ENCODE data around the gene TPRG1. TPM values are rescaled to one million over a fixed set of nuclear protein-coding genes. Genes with fewer than 3 reads are reported as not detected.

The TPRG1 gene
- total and polyA plus RNA-seq, 9 of the 15 experiments (the other 6 are each of a cell fraction or from before 2014, with no cell fraction given) = 0.01 TPM; not detected in 8

DNA sequence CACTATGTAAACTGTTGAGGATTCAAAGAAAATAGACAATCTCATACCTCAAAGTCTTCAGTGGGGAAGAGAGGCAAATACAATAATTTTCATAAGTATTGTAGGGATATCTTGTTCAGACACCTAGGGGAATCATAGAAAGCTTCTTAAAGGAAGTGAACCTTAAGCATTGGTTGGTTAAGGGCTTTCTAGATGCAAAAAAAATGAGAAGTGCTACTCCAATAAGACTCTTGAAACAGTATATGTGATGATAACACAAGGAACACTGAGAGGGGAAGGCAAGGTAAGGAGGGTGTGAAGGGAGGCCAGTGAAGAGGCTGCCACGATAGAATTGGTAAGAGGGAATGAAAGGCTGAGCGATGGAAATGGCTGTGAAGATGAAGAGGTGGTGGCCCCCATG lies 104.1 kb downstream of the TPRG1 start (continued):
- no peak for TF ChIP-seq BHLHE40 (IDR thresholded peaks at IDR 0.05; ENCODE audit: low read length)
- TF ChIP-seq, protein P1, sequence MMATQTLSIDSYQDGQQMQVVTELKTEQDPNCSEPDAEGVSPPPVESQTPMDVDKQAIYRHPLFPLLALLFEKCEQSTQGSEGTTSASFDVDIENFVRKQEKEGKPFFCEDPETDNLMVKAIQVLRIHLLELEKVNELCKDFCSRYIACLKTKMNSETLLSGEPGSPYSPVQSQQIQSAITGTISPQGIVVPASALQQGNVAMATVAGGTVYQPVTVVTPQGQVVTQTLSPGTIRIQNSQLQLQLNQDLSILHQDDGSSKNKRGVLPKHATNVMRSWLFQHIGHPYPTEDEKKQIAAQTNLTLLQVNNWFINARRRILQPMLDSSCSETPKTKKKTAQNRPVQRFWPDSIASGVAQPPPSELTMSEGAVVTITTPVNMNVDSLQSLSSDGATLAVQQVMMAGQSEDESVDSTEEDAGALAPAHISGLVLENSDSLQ (IDR thresholded peaks at IDR 0.05) = no peak
- TF ChIP-seq, protein P2, sequence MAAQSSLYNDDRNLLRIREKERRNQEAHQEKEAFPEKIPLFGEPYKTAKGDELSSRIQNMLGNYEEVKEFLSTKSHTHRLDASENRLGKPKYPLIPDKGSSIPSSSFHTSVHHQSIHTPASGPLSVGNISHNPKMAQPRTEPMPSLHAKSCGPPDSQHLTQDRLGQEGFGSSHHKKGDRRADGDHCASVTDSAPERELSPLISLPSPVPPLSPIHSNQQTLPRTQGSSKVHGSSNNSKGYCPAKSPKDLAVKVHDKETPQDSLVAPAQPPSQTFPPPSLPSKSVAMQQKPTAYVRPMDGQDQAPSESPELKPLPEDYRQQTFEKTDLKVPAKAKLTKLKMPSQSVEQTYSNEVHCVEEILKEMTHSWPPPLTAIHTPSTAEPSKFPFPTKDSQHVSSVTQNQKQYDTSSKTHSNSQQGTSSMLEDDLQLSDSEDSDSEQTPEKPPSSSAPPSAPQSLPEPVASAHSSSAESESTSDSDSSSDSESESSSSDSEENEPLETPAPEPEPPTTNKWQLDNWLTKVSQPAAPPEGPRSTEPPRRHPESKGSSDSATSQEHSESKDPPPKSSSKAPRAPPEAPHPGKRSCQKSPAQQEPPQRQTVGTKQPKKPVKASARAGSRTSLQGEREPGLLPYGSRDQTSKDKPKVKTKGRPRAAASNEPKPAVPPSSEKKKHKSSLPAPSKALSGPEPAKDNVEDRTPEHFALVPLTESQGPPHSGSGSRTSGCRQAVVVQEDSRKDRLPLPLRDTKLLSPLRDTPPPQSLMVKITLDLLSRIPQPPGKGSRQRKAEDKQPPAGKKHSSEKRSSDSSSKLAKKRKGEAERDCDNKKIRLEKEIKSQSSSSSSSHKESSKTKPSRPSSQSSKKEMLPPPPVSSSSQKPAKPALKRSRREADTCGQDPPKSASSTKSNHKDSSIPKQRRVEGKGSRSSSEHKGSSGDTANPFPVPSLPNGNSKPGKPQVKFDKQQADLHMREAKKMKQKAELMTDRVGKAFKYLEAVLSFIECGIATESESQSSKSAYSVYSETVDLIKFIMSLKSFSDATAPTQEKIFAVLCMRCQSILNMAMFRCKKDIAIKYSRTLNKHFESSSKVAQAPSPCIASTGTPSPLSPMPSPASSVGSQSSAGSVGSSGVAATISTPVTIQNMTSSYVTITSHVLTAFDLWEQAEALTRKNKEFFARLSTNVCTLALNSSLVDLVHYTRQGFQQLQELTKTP (IDR thresholded peaks at IDR 0.05; ENCODE audit: low read depth in 1 of 2, partially characterized antibody in 2 of 2) = no peak
- TF ChIP-seq, protein P3, sequence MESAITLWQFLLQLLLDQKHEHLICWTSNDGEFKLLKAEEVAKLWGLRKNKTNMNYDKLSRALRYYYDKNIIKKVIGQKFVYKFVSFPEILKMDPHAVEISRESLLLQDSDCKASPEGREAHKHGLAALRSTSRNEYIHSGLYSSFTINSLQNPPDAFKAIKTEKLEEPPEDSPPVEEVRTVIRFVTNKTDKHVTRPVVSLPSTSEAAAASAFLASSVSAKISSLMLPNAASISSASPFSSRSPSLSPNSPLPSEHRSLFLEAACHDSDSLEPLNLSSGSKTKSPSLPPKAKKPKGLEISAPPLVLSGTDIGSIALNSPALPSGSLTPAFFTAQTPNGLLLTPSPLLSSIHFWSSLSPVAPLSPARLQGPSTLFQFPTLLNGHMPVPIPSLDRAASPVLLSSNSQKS (CRISPR knock-in tag; IDR thresholded peaks at IDR 0.05) = no peak

All from K562 (cell line).